Activated T-cell treated with anti-CD3 and anti-CD28 coated beads for 4 hours (primary cell): ENCODE results near the gene MYH6.
A peak's percentile ranks its signal among the peaks of the same experiment; 100 is the strongest.

Experiments
- DNase-seq: peaks from one replicate; pipeline ENCODE4 v3.0.0-alpha.2; 2020

Gene MYH6

GRCh38 chr14:23353433-23353780 lies 54.7 kb downstream of the MYH6 start:
- no peak for DNase-seq

DNA sequence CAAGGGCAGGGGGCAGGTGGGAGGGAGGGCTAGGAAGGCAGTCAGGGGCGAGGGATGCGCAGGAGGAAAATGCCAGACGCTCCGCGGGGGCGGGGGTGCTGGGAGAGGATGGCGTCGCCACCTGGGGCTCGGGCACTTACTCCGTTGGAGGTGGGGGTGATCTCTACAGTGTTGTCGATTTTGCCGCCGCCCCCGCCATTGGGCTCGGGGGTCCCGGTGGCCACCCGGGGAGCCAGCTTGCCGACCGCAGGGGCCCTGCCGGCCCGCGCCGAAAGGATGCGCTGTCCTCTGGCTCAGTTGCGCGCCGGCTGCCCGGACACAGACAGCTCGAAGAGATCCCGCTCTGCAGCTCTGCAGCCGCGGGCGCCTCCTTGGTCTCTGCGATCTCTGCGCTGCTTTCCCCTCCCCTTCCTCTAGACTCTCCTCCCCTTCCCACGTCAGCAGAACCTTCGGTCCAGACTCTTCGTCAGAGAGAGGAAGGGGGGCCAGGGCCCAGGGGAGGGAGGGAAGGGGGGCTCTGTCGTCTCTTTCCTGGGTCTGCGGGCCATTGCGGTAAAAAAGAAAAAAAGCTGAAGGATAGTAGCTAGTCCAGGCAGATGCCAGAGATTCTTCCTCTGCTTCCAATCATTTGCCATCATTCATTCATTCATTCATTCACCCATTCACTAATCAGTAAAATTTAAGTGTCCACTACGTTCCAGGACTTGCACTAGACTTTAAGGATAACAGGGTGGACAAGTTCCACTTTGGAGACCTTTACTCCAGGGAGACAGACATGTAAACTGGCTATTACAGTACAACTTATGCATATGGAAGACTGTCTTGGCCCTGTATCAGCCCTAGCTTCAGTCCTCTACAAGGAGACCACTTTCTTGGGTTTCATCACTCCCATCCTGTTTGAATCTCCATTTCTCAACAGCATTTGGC lies 55.3 kb downstream of the MYH6 start, which contains the start of gene SLC22A17:
SLC22A17 (minus strand) TSS at position 382 of the 927 bp plus-strand sequence.
- DNase-seq = peak; percentile 40

GRCh38 chr14:23351681-23352505 lies 56.2 kb downstream of the MYH6 start:
- no peak for DNase-seq

GRCh38 chr14:23349156-23349845 lies 58.8 kb downstream of the MYH6 start:
- no peak for DNase-seq

GRCh38 chr14:23348297-23348655 lies 59.8 kb downstream of the MYH6 start:
- no peak for DNase-seq

DNA sequence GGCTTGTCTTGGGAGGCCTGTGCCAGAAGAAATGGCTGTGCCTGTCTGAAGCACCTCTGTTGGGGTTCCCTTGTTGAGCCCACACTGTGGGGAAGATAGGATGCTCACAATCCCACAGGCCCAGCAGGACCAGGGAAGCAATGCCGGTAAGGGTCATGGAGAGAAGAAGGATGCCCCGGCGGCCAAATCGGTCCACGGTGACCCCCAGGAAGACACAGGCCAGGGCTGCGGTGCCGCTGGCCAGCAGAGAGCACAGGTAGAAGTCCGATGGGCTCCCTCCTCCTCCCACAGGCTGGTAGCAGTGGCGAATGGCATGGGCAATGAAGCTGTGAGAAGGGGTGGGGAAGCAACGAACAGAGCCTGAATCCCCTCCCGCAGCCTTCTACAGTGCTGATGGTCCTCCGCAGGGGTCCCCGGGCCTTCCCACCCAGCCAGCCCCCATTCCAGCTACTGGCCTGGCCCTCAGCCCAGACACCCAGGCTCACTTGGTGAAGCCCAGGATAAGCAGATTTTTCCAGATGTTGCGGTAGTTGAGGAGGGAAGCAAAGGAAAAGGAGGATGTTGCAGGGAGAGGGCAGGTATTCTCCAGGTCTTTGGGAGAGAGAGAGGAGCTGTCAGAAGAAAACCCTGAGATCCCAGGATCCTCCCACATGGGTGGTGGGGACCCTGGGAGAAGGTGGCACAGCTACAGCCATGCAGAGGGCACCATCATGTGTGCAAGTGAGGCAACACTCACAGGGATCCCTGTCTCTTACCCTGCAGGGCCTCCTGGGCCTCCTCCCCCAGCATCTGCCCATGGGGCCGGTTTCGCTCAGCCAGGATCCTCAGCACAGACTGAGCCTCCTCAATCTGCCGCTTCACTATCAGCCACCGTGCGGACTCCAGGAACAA lies 60.4 kb downstream of the MYH6 start:
- DNase-seq = no peak

DNA sequence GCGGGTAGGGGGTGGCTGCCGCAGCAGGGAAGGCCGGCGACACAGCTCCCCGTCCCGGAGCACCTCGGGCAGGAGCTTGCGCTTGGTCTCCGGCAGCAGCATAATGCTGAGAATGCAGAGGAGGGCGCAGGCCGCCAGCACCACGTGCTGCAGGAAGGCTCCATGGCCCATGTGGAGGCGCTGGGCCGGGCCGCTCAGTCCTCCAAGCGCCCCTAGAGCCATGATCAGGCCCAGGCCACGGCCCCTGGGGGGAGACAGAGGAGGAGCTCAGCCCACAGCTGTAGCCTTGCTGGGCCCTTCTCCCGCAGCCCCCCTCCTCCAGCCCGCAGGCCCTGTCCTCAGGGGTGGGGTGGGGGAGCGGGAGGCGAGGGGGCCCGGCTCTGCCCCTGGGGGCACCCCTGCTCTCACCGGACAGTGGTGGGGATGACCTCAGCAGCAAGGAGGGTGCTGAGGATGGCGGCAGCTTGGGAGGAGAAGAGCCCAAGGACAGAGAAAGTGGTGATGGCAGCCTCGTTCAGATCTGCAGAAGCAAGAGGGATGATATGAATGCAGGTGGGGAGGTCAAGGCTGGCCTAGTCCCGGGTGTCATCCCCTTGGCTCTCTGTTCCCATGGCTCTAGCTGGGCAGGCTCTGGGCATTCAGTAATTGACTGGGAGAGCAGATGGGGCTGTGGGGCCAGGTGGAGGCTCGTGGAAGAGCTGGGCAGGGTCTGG lies 61.2 kb downstream of the MYH6 start:
- no peak for DNase-seq

- no peak for DNase-seq
These were observed 61.9 kb downstream of the MYH6 start for GRCh38 chr14:23345987-23346692.

- DNase-seq = no peak
These were observed 63.6 kb downstream of the MYH6 start for GRCh38 chr14:23344481-23344880.

DNA sequence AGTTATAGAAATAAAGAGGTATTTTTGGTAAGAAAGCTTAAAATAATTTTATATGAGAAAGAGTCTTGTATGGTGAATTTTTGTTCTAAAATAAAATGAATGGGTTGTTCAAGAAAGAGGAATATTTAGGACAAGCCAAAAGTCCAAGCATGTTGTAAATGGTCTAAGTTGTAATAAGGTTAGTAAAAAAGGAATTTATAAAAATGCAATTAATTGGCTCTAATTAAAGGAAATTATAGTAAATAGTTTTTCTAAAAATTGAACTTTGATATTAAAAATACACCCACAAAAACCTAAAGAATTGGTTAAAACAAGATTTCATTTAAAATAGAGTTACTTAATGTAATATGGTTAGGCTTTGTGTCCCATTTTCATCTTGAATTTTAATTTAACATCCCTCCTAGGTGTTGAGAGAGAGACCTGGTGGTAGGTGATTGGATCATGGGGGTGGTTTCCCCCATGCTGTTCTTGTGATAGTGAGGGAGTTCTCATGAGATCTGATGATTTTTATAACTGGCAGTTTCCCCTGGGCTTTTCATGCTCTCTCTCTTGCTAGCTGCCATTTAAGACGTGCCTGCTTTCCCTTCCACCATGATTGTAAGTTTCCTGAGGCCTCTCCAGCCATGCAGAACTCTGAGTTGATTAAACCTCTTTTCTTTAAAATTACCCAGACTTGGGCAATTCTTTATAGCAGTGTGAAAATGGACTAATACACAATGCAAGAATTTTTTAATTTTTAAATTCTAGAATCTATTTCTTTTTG lies 68.4 kb downstream of the MYH6 start:
- no peak for DNase-seq

- no peak for DNase-seq
These were observed 72.5 kb downstream of the MYH6 start for GRCh38 chr14:23335623-23336022.
